Measurements from ENCODE around the gene HOXB5.

- TF ChIP-seq RFX5 (IDR thresholded peaks at IDR 0.05; ENCODE audit: low read depth, low read length) (no peak), CTCF (conservative IDR thresholded peaks at IDR 0.05; ENCODE audit: low read depth, low read length) (no peak), FOS (IDR thresholded peaks at IDR 0.05; ENCODE audit: low read depth, low read length) (no peak), SMC3 (IDR thresholded peaks at IDR 0.05; ENCODE audit: low read depth, low read length) (no peak), POLR2A (IDR thresholded peaks at IDR 0.05; ENCODE audit: low read depth, low read length) (peak; percentile 71), BHLHE40 (IDR thresholded peaks at IDR 0.05; ENCODE audit: low read depth, low read length) (peak; percentile 57), MAZ (IDR thresholded peaks at IDR 0.05; ENCODE audit: borderline replicate concordance, low read depth, low read length) (0 out of 2 replicates have a peak, but pooled peaks have one; percentile 15), USF2 (IDR thresholded peaks at IDR 0.05; ENCODE audit: low read depth, low read length) (no peak), RAD21 (IDR thresholded peaks at IDR 0.05; ENCODE audit: low read length) (no peak), ELK1 (IDR thresholded peaks at IDR 0.05; ENCODE audit: borderline replicate concordance, low read depth, low read length) (no peak), MXI1 (IDR thresholded peaks at IDR 0.05; ENCODE audit: borderline replicate concordance, low read depth, low read length) (no peak), CEBPB (IDR thresholded peaks at IDR 0.05; ENCODE audit: low read depth, low read length) (no peak)
These were observed 16.1 kb downstream of the HOXB5 start for GRCh38 chr17:48577330-48577945.
